Activated CD8-positive, alpha-beta memory T cell treated with anti-CD3 and anti-CD28 coated beads, Interleukin-2, amount 10 ng/mL, durations not matched to agents 7 days and 5 days (primary cell): ENCODE data around the gene SSBP4. TPM values are rescaled to one million over a fixed set of nuclear protein-coding genes. Genes with fewer than 3 reads are reported as not detected.
"Not testable (repeated sequence)": the region's sequence is repeated elsewhere in the genome, so short reads cannot be mapped to it uniquely, and the experiment has no call there.

Source experiments
- ATAC-seq: fragments of 150-1000 bp; cut with Tn5 transposase; one replicate; pipeline ENCODE4 v1.10.0; 2021; ENCODE audit warnings: moderate library complexity
- CTCF ChIA-PET: fragments of 350-600 bp; sonication (Branson Sonifier 250); formaldehyde crosslinking; loops from one replicate; lab custom pipeline; 2021; ENCODE audit warnings: antibody characterized with exemption; lab: Charles Lee
- DNase-seq: peaks from one replicate; pipeline ENCODE4 v3.0.0-alpha.2; 2020
- H3K27ac Mint-ChIP-seq: one replicate; pipeline ENCODE4 v1.8.0; 2021; ENCODE audit warnings: mild to moderate bottlenecking, mixed read lengths
- H3K27me3 Mint-ChIP-seq: one replicate; pipeline ENCODE4 v1.8.0; 2021; ENCODE audit warnings: mixed read lengths
- H3K36me3 Mint-ChIP-seq: one replicate; pipeline ENCODE4 v1.8.0; 2021; ENCODE audit warnings: mild to moderate bottlenecking, mixed read lengths
- H3K4me1 Mint-ChIP-seq: one replicate; pipeline ENCODE4 v1.8.0; 2021; ENCODE audit warnings: mixed read lengths
- H3K4me3 Mint-ChIP-seq: one replicate; pipeline ENCODE4 v1.8.0; 2021; ENCODE audit warnings: mild to moderate bottlenecking, moderate library complexity, mixed read lengths
- H3K9me3 Mint-ChIP-seq: one replicate; pipeline ENCODE4 v1.8.0; 2022; ENCODE audit warnings: low read depth, mixed read lengths
- total RNA-seq, 2 experiments: library from RNA; stranded (reverse); gene quantifications; one replicate each; pipeline ENCODE4 v1.2.3, GENCODE V29; 2021

Gene SSBP4
- total RNA-seq, result 100 to 1,000 TPM; 197 to 247 TPM

DNA sequence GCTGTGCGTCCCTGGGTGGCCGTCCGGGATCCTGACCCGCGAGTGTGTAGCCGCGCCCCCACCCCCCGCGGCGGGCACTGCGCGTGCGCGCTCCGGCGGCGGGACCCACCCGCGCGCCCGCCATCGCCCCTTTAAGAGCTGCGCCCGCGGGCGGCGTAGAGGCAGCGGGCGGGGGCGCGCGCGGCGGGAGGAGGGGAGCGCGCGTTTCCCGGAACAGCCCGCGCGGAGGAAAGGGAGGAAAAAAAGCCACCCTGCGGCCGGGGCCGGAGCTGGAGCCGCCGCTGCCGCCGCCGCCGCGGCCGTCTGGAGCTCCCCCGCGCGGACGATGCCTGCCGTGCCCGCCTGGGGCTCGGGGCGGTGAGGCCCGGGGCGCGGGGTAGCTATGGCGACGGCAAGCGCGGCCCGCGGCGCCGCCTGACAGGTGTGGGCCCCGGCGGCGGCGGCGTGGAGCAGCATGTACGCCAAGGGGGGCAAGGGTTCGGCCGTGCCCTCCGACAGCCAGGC lies at the start of gene SSBP4:
Gene SSBP4 (plus strand): TSS at position 204 of the 504 bp plus-strand sequence. CDS start 251 bp downstream, at position 455.
- peaks cover 12% of the 10 kb centered on the region for H3K36me3 Mint-ChIP-seq
- peaks cover 81% of the 10 kb centered on the region for H3K4me1 Mint-ChIP-seq
- H3K4me3 Mint-ChIP-seq, result peak within 1 kb of the TSS; percentile 97
- H3K27me3 Mint-ChIP-seq, result peaks cover 3% of the 10 kb centered on the region
- ATAC-seq (peak; percentile 31), DNase-seq (peak; percentile 79)
- peak within 1 kb of the TSS; percentile 93 for H3K27ac Mint-ChIP-seq
- H3K9me3 Mint-ChIP-seq, result no peaks in the 10 kb centered on the region
- CTCF ChIA-PET, result interaction anchor here (0.9 to 17.3 kb wide), 14 partner anchors 9 to 214 kb away, joined by 3 to 278 read pairs (median 4); partner anchors contain the start of genes GDF15, IQCN, JUND and PGPEP1

DNA sequence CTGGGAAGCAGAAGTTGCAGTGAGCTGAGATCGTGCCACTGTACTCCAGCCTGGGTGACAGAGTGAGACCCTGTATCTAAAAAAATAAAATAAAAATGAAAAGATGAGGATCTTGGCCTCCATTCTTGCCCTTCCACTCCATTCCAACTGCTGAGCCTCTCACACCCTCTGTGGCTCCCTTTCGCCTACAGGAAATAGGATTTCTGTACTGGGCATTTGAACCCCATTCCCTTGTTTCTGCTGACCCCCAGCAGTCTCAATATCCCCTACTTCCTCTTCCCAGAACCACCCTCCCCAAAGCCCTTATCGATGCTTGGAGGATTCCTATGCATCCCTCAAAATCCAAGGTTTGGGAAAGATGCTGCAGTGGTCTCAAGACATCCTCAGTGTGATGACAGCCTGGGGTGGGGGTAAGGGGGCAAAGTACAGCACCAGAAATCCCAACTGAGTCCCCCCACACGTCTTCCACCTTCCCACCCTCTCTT lies 45.7 kb upstream of the SSBP4 start:
- peak overlapping the region; percentile 76 for H3K27ac Mint-ChIP-seq
- DNase-seq (no peak), ATAC-seq (no peak)
- no peaks in the 10 kb centered on the region for H3K36me3 Mint-ChIP-seq
- peak overlapping the region; percentile 27 for H3K4me3 Mint-ChIP-seq
- H3K9me3 Mint-ChIP-seq, result no peaks in the 10 kb centered on the region
- CTCF ChIA-PET, result interaction anchor here (1.2 to 3.1 kb wide), 5 partner anchors 13 to 68 kb away, joined by 3 to 28 read pairs (median 4); partner anchors contain the start of gene GDF15
- H3K27me3 Mint-ChIP-seq, result no peaks in the 10 kb centered on the region
- peaks cover 21% of the 10 kb centered on the region for H3K4me1 Mint-ChIP-seq

DNA sequence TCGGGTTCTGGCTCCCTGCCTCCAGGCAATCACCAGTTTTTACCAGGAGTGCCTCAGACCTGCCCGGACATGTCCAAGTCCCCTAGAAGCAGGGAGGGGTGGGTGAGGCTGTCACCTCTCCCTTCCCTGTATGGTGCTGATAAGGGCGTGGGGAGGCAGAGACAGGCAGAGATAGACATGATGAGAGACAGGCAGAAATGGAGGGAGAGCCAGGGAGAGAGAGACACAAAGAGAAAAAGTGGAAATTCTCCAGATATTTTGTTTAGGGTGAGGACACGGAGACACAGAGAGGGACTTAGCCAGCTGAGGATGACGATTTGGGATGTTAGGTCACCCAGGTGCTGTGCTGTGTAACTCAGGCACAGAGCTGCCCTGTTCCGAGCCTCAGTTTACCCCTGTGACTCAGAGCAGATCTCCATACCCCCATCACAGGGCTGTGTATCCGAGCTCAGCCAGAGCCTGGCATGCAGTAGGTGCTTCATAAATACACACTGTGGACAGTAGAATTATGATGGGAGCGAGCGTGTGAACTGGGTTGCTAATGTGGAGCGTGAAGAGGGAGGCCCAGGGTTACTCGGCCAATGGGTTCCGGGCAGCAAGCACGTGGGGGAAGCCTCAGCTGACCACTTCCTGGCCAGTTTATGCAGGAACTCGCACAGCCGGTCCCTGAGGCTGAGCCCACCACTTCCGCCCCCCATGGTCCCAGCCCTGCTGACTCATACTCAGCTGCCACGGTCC lies 45.1 kb upstream of the SSBP4 start:
- CTCF ChIA-PET, result interaction anchor here (0.6 to 3.1 kb wide), 7 partner anchors 12 to 69 kb away, joined by 3 to 28 read pairs (median 4); partner anchors contain the start of gene GDF15

DNA sequence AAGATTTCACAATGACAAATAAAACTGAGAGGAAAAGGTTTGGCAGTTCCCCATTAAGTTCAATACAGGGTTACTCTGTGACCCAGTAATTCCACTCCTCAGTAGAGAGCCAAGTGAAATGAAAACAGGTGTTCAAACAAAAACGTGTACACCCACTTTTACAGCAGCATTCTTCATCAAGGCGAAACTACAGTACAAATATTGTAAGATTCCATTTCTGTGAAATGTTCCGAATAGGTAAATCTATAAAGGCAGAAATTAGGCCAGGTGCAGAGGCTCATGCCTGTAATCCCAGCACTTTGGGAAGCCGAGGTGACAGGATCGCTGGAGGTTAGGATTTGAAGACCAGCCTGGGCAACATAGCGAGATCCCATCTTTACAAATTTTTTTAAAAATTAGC lies 42.2 kb upstream of the SSBP4 start:
- H3K27me3 Mint-ChIP-seq, result no peaks in the 10 kb centered on the region
- H3K4me3 Mint-ChIP-seq, result no peak overlapping the region
- no peak for DNase-seq
- H3K36me3 Mint-ChIP-seq, result no peaks in the 10 kb centered on the region
- peaks cover 21% of the 10 kb centered on the region for H3K4me1 Mint-ChIP-seq
- no peak for ATAC-seq
- no peaks in the 10 kb centered on the region for H3K9me3 Mint-ChIP-seq
- no peak overlapping the region for H3K27ac Mint-ChIP-seq
- CTCF ChIA-PET, result interaction anchor here (1.2 to 1.3 kb wide), 2 partner anchors 11 to 125 kb away, joined by 3 to 4 read pairs; no protein-coding TSS in a partner anchor

More for the DNA sequence above, 45.1 kb upstream of the SSBP4 start:
- Mint-ChIP-seq H3K27ac (peak overlapping the region; percentile 76), H3K4me1 (peaks cover 21% of the 10 kb centered on the region), H3K36me3 (no peaks in the 10 kb centered on the region), H3K4me3 (peak overlapping the region; percentile 27), H3K27me3 (no peaks in the 10 kb centered on the region), H3K9me3 (no peaks in the 10 kb centered on the region)
- peak; percentile 95 for DNase-seq
- peak; percentile 92 for ATAC-seq

DNA sequence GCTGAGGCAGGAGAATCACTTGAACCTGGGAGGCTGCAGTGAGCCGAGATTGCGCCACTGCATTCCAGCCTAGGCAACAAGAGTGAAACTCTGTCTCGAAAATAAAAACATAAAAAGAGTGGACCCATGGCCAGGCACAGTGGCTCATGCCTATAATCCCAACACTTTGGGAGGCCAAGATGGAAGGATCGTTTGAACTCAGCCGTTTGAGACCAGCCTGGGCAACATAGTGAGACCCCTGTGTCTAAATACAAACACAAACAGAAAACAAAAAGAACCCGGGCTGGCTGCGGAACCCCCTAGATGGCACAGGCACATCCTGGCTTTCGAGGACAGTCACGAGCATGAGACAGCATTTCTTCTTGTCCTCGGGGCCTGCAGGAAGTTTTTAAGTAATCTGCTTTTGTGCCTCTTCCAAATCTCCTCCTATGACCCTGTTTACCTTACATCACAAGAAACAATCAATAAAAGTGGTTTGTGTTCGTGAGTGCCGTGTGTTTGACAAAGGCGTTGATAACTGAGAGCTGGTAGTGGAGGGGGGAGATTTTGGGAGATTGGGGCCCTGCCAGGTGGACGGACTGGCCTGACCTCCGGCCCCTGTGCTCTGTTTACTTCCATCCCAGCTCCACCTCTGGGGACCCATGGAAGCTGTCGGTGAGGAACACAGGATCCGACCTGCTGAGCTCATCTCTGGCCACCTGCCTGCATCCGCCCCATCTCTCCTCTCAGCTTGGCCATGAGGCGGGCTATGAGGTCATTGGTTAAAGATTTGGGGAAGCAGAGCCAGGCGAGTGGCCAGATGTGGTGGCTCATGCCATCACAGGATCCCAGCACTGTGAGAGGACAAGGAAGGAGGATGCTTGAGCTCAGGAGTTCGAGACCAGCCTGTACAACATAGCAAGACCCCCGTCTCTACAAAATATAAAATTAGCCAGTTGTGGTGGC lies 39.1 kb upstream of the SSBP4 start:
- CTCF ChIA-PET, result interaction anchor here (0.7 to 15.3 kb wide), 4 partner anchors 9 to 100 kb away, joined by 3 to 278 read pairs (median 6); partner anchors contain the start of gene SSBP4
- Mint-ChIP-seq H3K4me1 (peaks cover 2% of the 10 kb centered on the region), H3K36me3 (no peaks in the 10 kb centered on the region), H3K27ac (no peak overlapping the region), H3K27me3 (peaks cover 8% of the 10 kb centered on the region), H3K4me3 (no peak overlapping the region), H3K9me3 (no peaks in the 10 kb centered on the region)
- ATAC-seq (no peak), DNase-seq (no peak)

DNA sequence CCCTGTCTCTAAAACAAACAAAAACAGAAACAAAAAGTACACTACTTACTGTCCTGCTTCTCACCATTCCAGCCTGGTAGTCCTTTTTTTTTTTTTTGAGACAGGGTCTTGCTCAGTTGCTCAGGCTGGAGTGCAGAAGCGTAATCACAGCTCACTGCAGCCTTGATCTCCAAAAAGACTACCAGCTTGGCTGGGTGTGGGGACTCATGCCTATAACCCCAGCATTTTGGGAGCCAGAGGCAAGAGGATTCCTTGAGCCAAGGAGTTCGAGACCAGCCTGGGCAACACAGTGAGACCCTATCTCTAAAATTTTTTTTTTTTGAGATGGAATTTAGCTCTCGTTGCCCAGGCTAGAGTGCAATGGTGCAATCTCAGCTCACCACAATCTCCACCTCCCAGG lies 38.4 kb upstream of the SSBP4 start:
- Mint-ChIP-seq H3K4me3 (no peak overlapping the region), H3K36me3 (no peaks in the 10 kb centered on the region), H3K27me3 (peaks cover 13% of the 10 kb centered on the region), H3K27ac (no peak overlapping the region), H3K9me3 (no peaks in the 10 kb centered on the region), H3K4me1 (peaks cover 5% of the 10 kb centered on the region)
- DNase-seq, result no peak
- CTCF ChIA-PET, result interaction anchor here (0.8 to 15.3 kb wide), 4 partner anchors 8 to 70 kb away, joined by 3 to 278 read pairs (median 6); partner anchors contain the start of genes LSM4 and SSBP4
- no peak for ATAC-seq

DNA sequence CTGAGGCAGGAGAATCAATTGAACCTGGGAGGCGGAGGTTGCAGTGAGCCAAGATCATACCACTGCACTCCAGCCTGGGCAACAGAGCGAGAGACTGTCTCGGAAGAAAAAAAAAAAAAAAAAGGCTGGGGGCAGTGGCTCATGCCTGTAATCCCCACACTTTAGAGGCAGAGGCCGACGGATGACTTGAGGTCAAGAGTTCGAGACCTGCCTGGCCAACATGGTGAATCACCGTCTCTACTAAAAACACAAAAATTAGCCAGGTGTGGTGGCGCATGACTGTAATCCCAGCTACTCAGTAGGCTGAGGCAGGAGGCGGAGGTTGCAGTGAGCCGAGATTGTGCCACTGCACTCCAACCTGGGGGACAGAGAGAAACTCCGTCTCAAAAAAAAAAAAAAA lies 35.6 kb upstream of the SSBP4 start:
- H3K4me3 Mint-ChIP-seq, H3K36me3 Mint-ChIP-seq, H3K9me3 Mint-ChIP-seq, ATAC-seq, DNase-seq, H3K27ac Mint-ChIP-seq: not testable (repeated sequence)
- CTCF ChIA-PET, result interaction anchor here (15.3 kb wide), 1 partner anchor 34 kb away, joined by 278 read pairs; the partner anchor contains the start of gene SSBP4
- Mint-ChIP-seq H3K27me3 (peaks cover 39% of the 10 kb centered on the region), H3K4me1 (peaks cover 18% of the 10 kb centered on the region)

DNA sequence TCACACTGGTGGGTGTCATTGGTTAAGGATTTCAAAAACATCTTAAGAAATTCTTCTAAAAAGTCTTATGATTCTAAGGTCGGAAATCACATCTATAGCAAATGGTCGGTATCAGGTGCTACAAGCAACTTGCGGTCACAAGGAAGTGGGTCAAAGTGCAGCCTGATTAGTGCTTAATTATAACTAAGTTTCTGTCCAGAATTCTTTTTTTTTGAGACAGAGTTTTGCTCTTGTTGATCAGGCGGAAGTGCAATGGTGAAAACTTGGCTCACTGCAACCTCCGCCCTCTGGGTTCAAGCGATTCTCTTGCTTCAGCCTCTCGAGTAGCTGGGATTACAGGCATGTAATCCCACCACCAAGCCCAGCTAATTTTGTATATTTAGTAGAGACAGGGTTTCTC lies 34.4 kb upstream of the SSBP4 start:
- ATAC-seq, result no peak
- CTCF ChIA-PET, result interaction anchor here (15.3 kb wide), 1 partner anchor 32 kb away, joined by 278 read pairs; the partner anchor contains the start of gene SSBP4
- peaks cover 49% of the 10 kb centered on the region for H3K27me3 Mint-ChIP-seq
- no peaks in the 10 kb centered on the region for H3K9me3 Mint-ChIP-seq
- no peak overlapping the region for H3K4me3 Mint-ChIP-seq
- DNase-seq, result no peak
- H3K36me3 Mint-ChIP-seq, result no peaks in the 10 kb centered on the region
- H3K27ac Mint-ChIP-seq, result no peak overlapping the region
- peaks cover 19% of the 10 kb centered on the region for H3K4me1 Mint-ChIP-seq

DNA sequence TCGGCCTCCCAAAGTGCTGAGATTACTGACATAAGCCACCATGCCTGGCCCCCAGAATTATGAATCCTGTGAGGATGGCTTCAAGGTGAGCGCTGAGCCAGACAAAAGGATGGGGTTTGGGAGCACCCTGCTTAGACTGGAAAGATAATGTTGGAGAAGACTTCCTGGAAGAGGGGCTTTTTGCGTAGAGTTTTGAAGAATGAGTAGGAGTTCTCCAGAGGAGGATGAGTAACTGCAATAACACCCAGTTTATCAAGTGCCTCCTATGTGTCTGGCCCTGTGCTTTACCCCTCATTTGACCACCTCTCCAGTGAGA lies 33.9 kb upstream of the SSBP4 start:
- Mint-ChIP-seq H3K27me3 (peaks cover 55% of the 10 kb centered on the region), H3K4me1 (peaks cover 19% of the 10 kb centered on the region), H3K27ac (no peak overlapping the region), H3K9me3 (no peaks in the 10 kb centered on the region), H3K36me3 (no peaks in the 10 kb centered on the region), H3K4me3 (no peak overlapping the region)
- CTCF ChIA-PET, result interaction anchor here (0.5 to 15.3 kb wide), 7 partner anchors 11 to 107 kb away, joined by 3 to 278 read pairs (median 7); partner anchors contain the start of genes LRRC25 and SSBP4
- DNase-seq (no peak), ATAC-seq (no peak)

DNA sequence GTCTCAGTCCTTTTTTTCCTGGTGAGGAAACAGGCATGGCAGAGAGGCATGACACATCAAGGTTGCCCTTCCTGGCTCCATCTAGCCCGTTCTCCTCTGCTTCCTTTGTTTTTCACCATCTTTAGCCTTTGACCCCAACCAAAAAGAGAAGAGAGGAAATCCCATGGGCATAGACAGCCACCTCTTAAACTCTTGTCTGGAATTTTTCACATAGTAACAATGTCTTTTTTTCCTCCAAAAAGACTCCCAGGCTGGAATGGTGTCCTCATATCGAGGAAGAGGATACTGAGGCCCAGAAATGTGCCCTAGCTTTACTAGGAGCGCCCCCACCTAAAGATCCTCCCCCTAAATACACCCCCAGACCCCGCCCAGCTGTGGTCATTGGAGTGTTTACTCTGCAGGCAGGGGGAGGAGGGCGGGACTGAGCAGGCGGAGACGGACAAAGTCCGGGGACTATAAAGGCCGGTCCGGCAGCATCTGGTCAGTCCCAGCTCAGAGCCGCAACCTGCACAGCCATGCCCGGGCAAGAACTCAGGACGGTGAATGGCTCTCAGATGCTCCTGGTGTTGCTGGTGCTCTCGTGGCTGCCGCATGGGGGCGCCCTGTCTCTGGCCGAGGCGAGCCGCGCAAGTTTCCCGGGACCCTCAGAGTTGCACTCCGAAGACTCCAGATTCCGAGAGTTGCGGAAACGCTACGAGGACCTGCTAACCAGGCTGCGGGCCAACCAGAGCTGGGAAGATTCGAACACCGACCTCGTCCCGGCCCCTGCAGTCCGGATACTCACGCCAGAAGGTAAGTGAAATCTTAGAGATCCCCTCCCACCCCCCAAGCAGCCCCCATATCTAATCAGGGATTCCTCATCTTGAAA lies 33.3 kb upstream of the SSBP4 start, which contains the start of gene GDF15:
Gene GDF15 (plus strand): TSS at position 484 of the 868 bp plus-strand sequence. CDS start 32 bp downstream, at position 516.
- ATAC-seq (no peak), DNase-seq (no peak)
- CTCF ChIA-PET, result interaction anchor here (0.5 to 15.3 kb wide), 8 partner anchors 12 to 108 kb away, joined by 3 to 278 read pairs (median 6); partner anchors contain the start of genes LRRC25 and SSBP4
- H3K4me3 Mint-ChIP-seq, result no peak within 1 kb of the TSS
- no peaks in the 10 kb centered on the region for H3K9me3 Mint-ChIP-seq
- H3K27me3 Mint-ChIP-seq, result peaks cover 59% of the 10 kb centered on the region
- no peak within 1 kb of the TSS for H3K27ac Mint-ChIP-seq
- no peaks in the 10 kb centered on the region for H3K36me3 Mint-ChIP-seq
- H3K4me1 Mint-ChIP-seq, result peaks cover 19% of the 10 kb centered on the region

DNA sequence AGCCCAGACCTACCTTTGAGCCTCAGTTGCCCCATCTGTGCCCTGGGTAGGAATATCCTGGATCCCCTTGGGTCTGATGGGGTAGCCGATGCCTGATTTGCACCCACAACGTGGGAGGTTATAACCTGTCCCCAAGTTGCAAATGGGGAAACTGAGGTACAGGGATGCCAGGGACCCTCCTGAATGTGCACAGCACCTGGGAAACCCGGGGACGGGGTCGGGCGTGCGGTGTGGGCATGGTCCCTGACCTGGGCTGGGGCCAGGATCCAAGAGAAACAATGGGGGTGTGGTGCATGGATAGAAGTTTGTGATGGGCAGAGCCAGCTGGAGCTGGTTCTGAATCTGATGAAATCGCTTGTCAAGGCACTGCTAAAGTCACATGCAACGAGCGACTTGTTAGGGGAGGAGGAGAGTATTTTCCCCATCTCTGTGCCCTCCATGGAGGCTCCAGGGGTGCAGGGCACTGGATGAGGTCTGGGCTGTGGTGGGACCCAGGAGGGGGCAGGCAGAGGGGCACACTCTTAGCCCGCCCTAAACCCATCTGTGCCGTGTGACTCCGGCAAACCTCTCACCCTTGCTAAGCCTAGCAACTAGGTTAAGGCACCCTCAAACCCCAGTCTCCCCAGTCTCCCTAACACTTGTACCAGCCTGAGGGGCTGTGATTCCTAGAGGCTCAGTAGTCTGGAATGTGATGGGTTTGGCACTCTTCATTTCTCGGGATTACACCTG lies 32.5 kb upstream of the SSBP4 start:
- Mint-ChIP-seq H3K27me3 (peaks cover 61% of the 10 kb centered on the region), H3K4me3 (no peak overlapping the region), H3K27ac (no peak overlapping the region), H3K36me3 (no peaks in the 10 kb centered on the region), H3K4me1 (peaks cover 19% of the 10 kb centered on the region), H3K9me3 (no peaks in the 10 kb centered on the region)
- DNase-seq (no peak), ATAC-seq (no peak)
- CTCF ChIA-PET, result interaction anchor here (0.6 to 15.3 kb wide), 15 partner anchors 12 to 209 kb away, joined by 3 to 278 read pairs (median 11); partner anchors contain the start of genes JUND, LRRC25 and SSBP4
